HTERT RPE-1 (cell line): ENCODE data around the gene CCN5.
"Not testable (repeated sequence)": the region's sequence is repeated elsewhere in the genome, so short reads cannot be mapped to it uniquely, and the experiment has no call there.

Experiments used
- in situ Hi-C: fragments of 300-500 bp; cut with MboI; formaldehyde crosslinking; loops from 4 replicates; pipeline ENCODE4 v1.14.3; 2020; ENCODE audit warnings: low sequenced_read_pairs

The CCN5 gene

DNA sequence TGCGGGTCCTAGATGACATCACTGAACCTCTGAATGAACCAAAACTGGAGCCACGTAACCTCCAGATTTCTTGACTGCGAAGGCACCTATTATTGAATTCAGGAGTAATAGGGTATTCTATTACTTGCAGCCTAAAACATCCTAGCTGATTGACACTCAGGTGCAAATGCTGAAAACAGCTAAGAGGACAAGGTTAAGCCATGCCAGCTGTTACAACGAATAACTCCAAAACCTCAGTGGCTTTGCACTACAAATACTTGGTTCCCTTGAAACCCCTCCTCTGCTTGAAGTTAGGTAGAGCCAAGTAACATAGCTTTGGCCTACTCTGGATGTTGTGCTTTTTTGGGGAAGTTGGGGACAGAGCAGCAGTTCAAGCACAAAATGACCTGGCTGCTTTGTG lies 21.0 kb upstream of the CCN5 start:
- in situ Hi-C loops, result no loop called here

- in situ Hi-C loops, result no loop called here
These were observed 19.9 kb upstream of the CCN5 start for GRCh38 chr20:44695295-44695673.

DNA sequence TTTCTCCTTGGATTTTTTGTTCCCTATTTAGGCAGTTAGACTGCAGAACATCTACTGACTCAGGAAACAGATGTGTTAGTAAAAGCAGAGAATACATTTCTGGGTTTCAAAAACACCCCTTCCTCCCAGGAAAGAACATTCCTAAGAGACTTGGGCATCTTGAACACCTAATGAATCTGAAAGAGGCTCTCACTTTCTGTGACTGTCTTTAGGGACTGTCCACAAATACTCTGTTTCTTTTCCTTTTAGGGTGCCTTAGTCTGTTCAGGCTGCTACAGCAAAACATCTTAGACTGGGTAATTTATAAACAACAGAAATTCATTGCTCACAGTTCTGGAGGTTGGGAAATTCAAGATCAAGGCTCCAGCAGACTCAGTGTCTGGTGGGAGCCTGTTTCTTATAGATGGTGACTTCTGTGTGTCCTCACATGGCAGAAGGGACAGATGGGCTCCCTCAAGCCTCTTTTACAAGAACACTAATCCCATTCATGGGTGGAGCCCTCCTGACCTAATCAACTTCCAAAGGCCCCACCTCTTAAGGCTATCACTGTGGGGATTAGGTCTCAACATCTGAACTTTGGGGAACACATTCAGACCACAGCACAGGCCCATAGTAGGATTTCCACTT lies 19.4 kb upstream of the CCN5 start:
- in situ Hi-C loops, result no loop called here

GRCh38 chr20:44696315-44696714 lies 18.9 kb upstream of the CCN5 start:
- in situ Hi-C loops, result no loop called here

DNA sequence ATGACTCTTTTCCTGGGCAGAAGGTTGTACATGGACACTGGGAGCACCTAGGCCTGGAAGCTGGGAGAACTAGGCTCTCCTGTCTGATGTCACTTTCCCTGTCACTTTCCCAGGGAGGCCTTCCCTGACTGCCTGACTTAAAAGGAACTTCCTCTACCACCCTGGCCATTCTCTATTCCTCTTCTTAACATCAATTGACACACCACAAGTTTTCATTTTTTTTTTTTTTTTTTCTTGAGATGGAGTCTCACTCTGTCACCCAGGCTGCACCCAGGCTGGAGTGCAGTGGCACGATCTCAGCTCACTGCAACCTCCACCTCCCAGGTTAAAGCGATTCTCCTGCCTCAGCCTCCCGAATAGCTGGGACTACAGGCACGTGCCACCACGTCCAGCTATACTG lies 18.1 kb upstream of the CCN5 start:
- in situ Hi-C loops, result not testable (repeated sequence)

DNA sequence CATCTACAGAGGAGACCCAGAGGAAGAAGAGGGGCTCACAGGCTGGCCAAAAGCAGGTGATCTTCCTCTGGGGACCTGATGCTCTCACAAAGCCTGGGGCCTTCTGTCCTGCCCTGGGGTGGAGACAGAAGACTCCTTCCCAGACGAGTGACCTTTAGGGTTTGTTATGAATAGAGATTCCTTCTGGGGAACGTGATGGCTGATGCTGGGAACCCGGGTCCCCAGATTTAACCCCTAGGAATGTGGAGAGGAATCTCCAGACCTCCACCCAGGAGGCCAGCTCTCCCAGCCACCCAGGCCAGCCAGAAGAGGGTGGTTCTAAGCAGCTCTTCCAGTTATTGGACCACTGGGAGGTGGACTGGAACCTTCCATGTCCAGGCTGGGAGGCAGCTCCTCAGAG lies 16.8 kb upstream of the CCN5 start:
- in situ Hi-C loops, result no loop called here

DNA sequence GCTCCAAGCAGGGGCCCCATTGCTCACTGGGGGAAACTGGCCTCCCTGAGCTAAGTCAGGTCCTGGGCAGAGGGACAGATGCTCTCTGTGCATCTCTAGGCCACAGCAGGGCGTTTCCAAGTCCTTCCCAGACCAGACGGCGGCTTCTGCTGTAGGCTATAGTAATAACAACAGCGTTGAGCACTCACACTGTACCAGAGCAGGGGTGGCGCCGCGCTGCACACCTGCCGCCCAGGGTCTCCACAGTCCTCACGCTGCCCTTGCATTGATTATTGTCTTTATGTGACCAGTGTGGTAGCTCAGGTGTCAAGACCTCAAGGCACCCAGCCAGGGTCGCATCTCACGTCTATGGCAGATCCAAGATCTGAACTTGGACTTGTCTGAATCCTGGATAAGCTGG lies 14.9 kb upstream of the CCN5 start:
- in situ Hi-C loops, result no loop called here

- in situ Hi-C loops, result no loop called here
These were observed 13.9 kb upstream of the CCN5 start for GRCh38 chr20:44701118-44701857.

DNA sequence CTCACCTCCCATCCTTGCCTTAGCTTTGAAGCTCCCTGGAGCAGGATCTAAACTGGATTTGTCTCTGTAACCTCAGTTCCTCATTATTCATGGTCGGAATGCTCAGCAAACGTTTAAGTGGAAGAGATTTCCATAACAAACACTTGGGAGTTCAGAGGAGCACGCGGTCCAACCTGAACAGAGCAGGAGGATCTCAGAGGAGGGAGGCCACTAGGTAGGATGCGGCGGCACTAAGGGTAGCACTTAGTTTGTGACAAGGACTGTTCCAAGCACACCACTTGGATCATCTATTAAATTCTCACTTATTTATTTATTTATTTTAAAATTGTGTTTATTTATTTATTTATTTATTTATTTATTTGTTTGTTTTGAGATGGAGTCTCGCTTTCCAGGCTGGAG lies 13.3 kb upstream of the CCN5 start:
- in situ Hi-C loops, result no loop called here

DNA sequence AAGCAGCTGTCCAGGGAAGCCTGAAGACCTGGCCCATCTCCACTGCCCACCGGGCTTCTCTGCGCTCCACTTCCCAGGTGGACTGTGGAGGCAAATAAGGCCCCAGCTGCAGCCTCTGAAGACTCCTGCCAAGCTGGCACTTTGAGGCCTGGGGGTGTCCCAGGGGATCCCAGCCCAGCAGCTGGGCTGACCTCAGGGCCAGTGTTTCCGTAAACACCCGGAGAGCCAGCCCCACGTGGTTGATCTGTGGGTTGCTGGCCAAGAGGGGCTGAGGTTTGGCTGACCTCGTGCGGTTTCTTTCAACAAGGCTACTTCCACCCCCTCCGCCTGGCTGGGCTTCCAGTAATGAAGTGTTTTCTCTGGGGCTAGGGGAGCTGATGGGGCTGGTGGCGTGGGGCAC lies 12.4 kb upstream of the CCN5 start:
- in situ Hi-C loops, result no loop called here

- in situ Hi-C loops, result no loop called here
These were observed 11.8 kb upstream of the CCN5 start for GRCh38 chr20:44703183-44703925.

DNA sequence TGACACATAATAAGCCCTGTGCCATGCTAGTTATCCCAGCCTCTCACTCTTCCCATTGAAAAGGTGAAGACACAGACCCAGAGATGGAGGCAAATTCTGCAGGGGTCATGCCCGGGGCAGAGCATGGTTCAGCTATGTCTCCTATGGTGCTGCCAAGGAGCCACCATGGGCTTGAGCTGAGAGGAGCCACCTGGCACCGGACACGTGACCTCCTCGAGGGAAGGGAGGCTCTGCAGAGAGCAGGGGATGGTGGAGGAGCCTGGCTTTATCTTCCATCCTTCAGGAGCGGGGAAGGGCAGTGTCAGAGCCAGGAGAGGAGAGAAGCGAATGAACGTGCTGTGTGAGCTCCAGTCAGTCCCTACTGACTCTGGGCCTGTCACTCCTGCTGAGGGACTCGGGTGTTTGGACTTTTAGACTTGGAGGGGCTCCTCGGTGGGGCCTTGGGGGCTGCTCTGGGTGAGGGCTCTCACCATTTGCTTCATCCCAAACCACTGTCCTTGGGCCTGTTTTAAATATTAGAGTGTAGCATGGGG lies 11.1 kb upstream of the CCN5 start:
- in situ Hi-C loops, result no loop called here

DNA sequence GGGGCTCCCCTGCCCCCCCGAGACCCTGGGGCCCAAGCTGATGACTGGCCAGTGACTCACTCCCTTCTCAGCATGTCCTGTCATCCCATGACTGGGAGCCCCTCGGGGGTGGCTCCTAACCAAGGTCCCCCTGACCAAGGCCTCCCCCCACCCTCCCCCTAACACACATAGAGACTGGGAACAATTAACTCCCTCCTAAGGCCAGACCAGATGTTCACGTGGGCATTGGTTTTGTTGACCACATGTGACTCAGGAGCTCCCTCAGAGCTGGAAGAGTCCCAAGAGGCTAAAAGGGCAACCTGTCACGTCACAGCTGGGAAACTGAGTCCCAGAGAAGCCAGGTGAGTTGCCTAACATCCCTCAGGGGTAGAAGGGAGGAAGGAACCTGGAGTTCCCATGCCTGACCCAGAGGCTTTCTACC lies 10.6 kb upstream of the CCN5 start:
- in situ Hi-C loops, result no loop called here

GRCh38 chr20:44705364-44706094 lies 9.6 kb upstream of the CCN5 start:
- in situ Hi-C loops, result no loop called here

DNA sequence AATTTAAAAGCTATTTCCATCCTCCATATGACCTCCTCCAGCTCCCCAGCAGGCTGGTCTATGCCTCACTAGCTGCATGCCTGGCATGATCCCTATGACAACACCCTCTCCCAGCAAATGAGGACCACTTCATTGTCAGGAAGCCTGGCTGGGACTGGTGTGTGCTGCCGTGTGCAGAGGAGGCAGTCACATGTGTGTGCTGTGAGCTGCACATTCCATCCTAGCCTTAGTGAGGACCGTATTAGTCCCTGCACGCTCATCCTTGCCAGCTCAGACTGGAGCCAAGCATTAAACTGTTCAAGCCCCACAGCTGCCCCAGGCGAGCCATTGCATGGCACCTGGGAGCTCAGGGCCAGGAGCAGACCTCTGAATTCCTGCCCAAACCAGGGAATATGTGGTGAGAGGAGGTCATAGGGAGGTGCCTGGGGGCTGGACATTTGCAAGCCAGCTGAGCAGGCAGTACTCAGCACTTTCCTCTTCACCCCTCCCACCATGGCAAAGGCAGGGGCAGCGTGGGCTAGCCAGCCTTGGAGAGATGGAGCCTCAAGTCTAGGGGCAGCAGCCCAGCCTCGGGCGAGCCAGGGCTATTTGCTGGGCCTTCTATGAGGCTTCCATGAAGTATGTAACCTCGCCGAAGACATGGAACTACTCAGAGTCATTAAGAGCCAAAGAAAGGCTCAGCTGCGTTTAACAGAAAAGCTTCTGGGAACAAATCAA lies 8.7 kb upstream of the CCN5 start:
- in situ Hi-C loops, result no loop called here

- in situ Hi-C loops, result no loop called here
These were observed 8.1 kb upstream of the CCN5 start for GRCh38 chr20:44707018-44707579.

GRCh38 chr20:44709380-44709779 lies 5.8 kb upstream of the CCN5 start:
- in situ Hi-C loops, result no loop called here

GRCh38 chr20:44709797-44710196 lies 5.4 kb upstream of the CCN5 start:
- in situ Hi-C loops, result no loop called here

- in situ Hi-C loops, result no loop called here
These were observed 3.9 kb upstream of the CCN5 start for GRCh38 chr20:44711237-44711636.

DNA sequence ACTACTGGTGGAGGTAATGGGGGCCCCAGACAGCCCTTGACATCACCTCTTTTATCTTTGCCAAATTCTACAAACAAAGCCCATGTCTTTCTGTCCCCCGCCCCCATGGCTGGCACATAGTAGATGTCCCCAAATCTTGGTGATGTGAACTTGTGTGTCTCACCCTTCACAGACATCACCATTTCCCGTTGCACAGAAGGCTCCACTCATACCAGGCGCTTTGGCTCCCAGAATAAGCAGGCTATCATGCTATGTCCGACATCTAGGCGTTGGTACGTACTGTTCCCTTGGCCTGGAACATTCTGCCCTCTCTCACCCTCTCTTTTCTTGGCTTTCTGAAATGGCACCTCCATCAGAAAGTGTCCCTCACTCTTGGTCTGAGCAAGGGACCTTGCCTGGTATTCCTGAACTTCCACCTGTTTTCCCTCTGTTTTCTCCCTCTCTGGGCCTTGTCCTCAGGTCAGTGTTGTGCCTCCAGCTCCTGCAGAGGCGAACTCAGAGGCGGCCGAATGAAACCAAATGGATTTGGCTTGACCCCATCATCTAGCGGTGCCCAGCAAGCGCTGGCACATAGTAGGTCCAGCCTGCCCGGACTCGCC lies 968 bp upstream of the CCN5 start:
- in situ Hi-C loops, result no loop called here
